Measurements from ENCODE around the gene MGAT4B.

GRCh38 chr5:179786861-179787260 is 19.8 kb downstream of the MGAT4B start:
- TF ChIP-seq EGR1 (IDR thresholded peaks at IDR 0.05) (no peak), TAF1 (IDR thresholded peaks at IDR 0.05; ENCODE audit: low read depth) (no peak), CEBPB (IDR thresholded peaks at IDR 0.05) (no peak), MAX (IDR thresholded peaks at IDR 0.05) (no peak)
